Stimulated activated CD8-positive, alpha-beta memory T cell treated with anti-CD3 and anti-CD28 coated beads, Interleukin-15, amount 100 ng/mL, for 24 hours (primary cell): ENCODE measurements around the gene TULP3.

ENCODE experiments used
- DNase-seq: peaks from one replicate; pipeline ENCODE4 v3.0.0-alpha.2; 2020; ENCODE audit warnings: low read depth

Gene TULP3

DNA sequence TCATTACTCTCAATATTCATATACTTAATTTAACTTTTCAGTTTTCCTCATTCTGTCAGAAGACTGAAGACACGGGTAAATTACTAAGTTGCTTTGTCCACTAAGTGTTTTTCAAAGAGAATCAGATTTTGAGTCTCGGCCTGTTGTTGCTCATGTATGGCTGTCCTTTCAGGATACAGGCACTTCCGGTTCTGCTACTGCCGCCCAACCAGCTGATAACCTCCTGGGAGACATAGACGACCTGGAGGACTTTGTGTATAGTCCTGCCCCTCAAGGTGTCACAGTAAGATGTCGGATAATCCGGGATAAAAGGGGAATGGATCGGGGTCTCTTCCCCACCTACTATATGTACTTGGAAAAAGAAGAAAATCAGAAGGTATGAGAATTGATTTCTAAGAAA lies 40.2 kb downstream of the TULP3 start:
- no peak for DNase-seq

DNA sequence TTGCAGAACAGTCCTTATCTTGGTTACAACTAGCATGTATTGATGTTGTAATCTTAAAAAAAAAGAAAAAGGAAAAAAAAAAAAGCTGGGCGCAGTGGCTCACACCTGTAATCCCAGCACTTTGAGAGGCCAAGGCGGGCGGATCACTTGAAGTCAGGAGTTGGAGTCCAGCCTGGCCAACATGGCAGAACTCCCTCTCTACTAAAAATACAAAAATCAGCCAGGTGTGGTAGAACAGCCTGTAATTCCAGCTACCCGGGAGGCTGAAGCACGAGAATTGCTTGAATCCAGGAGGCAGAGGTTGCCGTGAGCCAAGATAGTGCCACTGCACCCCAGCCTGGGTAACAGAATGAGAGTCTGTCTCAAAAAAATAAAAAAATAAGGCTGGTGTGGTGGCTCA lies 42.9 kb downstream of the TULP3 start:
- DNase-seq: no peak

DNA sequence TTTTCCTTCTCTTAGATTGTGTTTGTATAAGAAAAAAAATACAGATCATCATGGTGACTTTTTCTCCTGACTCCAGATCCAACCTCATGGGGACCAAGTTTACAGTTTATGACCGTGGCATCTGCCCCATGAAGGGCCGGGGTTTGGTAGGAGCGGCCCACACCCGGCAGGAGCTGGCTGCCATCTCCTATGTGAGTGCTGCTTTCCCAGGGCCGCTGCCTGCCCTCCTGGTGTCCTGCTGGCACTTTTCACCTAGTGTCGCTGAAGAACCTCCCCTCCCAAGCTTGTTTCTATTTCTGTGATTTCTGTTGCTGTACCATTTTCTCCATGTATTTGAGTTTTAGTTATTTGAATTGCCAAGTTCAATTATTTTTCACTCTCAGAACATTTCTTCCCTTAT lies 43.7 kb downstream of the TULP3 start:
- DNase-seq: no peak

DNA sequence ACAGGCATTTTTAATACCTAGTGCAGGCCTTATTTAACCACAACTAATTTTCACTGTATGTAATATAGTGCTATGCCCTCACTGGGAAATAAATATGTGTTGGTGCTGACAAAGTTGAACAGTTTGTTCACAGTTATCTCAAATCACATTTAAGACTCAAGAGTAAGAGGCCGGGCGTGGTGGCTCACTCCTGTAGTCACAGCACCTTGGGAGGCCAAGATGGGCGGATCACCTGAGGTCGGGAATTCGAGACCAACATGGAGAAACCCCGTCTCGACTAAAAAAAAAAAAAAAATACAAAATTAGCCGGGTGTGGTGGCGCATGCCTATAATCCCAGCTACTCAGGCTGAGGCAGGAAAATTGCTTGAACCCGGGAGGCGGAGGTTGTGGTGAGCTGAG lies 45.6 kb downstream of the TULP3 start:
- DNase-seq: no peak

DNA sequence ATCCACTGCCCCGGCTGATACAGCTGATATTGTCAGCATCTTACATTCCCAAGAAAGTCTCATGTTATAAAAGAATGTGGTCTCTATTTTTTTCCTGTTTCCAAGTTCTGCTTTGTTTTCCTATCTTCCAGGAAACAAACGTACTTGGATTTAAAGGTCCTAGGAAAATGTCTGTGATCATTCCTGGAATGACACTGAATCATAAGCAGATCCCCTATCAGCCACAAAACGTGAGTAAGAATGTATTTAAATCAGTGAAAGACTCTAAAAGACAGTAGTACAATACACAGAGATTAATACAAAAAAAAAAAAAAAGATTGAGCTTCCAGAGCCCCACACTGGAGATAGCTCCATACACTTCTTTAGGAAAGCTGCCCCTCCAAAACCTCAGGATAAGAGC lies 46.8 kb downstream of the TULP3 start:
- DNase-seq: no peak

DNA sequence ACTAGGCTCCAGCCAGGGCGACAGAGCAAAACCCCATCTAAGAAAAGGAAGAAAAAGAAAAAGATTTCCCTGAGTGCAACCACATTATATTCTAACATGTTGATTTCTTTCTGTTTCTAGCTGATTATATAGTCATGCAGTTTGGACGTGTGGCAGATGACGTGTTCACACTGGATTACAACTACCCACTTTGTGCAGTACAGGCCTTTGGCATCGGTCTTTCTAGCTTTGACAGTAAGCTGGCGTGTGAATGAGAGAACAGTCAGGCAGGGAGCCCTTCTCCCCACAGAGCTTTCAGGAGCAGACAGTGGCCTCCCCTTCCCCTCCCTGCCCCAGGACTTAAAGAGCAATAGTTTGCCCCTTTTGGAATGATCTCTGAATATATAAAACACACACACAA lies 48.5 kb downstream of the TULP3 start:
- no peak for DNase-seq

DNA sequence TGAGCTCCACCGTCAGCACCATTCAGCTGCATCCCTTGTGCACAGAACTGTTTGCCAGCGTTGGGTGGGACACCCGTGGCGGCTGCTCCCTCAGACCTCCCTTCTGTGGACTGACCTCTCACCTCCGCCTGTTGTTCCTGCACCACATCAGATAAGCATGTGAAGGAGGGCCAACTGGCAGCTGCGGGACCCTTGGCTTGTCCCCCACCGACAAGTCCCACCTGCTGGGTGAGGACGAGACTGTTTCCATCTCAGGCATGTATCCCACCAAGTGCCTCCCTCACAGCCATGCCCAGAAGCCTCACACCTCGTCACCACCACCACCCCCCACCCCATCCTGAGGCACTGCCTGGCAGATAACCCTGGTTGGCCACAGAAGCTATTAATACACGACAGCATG lies 49.9 kb downstream of the TULP3 start:
- DNase-seq: no peak

DNA sequence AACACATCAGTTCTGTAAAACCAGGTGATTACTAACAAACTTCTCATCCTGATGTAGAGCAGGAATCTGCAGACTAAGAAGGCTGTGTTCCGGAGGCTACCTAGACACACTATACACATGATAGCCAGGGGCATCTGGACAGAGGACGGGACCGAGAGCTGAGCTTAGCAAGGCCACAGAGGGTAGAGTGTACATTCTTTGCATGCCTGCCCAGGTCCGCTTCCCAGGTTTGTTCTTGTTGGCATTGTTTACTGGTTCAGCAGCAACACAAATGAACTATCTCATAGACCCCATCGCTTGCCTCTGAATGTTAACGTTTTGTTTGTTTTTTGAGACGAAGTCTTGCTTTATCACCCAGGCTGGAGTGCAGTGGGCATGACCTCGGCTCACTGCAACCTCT lies 50.8 kb downstream of the TULP3 start:
- DNase-seq: no peak

DNA sequence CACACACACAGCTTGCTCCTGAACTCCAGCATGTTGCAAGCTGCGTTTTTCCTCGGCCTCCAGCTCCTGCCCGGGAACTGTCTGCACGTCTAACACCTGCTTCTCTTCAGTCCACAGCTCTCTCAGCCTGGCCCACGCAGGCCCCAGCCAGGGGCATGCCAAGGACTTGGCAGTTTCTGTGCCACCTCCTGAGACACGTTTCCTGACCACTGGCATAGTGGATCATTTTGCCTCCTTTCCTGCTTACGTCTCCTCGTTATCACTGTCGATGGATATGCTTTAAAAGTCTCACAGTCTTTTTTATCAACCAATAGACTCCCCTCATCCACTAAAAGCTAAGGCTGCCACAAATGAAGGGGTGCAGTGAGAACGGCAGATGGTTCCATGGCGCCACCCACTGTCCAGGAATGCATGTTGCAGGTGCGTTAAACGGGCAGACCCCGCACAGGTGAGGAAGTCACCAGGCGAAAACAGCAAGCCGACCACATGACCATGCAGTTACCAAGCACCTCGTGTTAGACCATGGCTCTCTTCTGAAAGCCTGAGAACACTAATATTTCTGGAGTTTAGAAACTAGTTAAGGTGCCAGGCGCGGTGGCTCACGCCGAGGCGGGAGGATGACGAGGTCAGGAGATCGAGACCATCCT lies 53.8 kb downstream of the TULP3 start:
- no peak for DNase-seq

DNA sequence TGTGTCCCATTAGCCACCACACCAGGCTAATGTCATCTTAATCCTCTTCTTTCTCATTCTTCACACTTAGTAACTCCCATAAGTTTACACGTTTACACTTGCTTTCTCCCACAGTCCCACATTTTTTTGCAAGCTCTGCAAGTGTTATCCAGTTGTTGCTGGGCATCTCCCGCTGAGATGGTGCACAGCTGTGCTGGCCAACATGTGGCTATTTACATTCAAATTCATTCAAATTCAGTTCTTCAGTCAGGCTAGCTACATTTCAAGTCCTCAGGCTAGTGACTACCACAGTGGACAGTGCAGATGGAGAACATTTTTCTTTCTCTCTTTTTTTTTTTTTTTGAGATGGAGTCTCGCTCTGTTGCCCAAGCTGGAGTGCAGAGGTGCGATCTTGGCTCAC lies 58.7 kb downstream of the TULP3 start:
- DNase-seq: no peak

DNA sequence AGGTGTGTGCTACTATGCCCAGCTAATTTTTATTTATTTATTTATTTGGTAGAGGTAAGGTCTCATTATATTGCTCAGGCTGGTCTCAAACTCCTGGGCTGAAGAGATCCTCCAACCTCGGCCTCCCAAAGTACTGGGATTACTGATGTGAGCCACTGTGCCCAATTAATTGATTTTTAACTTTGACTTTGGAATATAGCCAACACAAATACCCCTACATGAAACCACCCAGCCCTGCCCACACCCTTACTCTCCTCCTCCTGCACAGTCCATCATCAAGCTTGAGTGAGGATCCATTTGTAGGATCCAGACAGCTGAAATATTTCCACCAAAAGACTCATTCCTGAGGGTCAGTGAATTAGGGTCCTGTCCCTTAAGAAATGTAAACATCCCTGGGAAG lies 65.2 kb downstream of the TULP3 start:
- DNase-seq: no peak

DNA sequence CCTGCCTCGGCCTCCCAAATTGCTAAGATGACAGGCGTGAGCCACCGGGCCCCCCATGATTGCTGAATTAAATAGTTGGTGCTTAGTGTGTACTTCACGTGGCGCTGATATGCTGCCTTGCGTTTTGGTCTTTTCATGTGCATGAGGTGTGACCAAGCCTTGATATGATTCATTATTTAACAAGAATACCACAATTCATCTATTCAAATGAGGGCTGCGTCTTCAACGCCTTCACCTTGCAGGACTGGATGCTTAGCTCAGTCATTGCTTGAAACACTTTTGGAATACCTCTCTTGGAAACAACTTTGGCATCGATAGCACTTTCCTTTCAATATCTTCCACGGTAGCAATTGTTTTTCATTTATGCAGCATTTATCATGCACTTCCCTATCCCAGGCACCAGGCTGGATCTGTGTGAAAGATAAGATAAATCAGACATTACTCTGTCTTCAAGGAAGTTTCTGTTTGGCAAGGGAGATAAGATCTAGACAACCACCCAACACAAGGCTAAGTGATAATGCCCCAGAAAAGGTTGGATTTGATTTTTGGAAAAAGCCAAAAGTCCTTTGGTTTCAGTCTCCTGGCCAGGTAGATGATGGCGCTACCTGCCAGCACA lies 67.2 kb downstream of the TULP3 start:
- no peak for DNase-seq

DNA sequence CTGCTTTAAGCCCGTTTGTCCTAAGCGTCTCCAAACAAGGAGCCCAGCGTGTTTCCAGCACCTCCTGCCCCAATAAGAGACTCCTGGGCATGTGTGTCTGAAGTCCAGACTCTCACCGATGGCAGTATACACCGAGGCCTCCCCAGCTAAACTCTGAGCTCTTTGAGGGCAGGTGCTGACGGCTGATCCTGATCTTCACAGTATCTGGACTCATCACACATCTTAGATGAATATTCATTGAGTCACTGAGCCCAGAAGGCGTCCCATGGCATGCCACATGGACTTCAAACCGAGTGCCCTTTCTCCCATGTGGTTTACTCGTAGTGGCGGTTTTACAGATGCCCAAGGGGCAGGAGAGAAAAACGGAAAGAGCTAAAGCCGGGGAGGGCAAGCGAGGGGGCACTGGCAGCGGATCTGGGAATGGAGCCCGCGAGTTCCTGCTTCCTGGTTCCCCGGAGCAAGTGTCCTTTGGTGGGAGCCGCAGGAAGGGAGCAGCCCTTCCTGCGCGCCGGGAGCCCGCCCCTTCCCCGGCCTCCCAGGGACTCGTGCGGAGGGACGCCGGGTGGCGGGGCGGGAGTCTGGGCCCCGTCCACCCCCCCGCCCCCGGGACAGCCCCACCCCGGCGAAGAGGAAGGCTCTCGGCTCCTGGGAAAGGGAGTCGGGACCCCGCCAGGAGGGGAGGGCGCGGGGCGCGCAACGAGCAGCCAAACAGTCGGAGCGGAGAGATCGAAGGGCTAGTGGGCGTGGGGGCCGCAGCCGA lies 67.9 kb downstream of the TULP3 start:
- no peak for DNase-seq

DNA sequence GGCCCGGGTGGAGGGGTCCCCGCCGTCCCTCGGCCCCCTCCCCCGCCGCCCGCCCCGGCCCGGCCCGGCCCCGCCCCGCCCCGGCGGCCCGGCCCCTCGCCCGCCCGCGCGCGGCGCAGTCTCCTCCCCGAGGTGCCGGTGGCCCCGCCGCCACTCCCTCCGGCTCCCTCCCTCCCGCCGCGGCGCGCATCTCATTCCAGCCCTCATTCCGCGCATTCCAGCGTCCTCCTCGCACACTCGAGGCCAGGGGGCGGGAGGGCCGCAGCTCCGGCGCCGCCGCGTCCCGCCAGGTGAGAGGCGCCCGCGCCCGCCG lies 68.5 kb downstream of the TULP3 start, which contains the start of gene TEAD4:
TEAD4 (plus strand) TSS at position 206 of the 313 bp plus-strand sequence.
- DNase-seq: no peak

DNA sequence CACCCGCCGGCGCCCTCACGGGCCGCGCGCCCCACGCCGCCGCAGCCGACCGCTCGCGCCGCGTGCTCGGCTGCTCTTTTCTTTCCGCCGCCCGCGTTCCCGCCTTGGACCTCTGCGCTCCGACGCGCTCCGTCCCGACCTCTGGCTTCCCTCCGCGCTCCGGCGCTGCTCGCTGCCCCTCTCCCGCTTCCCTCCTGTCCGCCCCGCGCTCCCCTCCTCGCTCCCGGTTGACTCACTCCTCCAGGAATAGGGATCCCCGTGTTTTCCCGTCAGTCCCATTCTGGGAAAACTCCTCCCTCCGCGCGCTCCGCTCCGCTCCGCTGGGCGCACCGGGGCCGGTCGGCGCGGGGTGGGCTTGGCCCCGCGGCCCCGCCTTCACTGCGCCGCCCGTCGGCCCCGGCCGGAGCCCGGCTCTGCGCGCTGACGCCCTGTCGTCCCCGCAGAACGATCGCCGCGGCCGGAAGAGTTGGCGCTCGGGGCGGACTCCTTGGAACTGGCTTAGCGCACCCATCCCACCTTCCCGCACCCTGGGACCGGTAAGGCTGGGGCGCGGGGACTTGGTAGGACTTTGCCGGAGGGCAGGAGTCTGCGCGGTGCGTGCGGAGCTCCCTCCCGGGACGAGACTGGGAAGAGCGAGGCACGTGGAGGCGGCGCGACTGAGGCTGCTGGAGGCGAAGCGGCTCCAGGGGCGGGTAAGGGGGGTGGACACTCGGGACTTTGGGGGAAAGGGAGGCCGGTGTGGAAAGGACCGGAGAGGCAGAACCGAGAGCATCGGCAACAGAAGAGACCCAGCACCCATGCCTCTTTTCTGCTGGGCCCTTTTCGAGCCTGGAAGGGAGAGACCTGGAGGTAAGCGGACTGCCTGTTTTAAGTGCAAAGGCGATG lies 69.1 kb downstream of the TULP3 start:
- no peak for DNase-seq

DNA sequence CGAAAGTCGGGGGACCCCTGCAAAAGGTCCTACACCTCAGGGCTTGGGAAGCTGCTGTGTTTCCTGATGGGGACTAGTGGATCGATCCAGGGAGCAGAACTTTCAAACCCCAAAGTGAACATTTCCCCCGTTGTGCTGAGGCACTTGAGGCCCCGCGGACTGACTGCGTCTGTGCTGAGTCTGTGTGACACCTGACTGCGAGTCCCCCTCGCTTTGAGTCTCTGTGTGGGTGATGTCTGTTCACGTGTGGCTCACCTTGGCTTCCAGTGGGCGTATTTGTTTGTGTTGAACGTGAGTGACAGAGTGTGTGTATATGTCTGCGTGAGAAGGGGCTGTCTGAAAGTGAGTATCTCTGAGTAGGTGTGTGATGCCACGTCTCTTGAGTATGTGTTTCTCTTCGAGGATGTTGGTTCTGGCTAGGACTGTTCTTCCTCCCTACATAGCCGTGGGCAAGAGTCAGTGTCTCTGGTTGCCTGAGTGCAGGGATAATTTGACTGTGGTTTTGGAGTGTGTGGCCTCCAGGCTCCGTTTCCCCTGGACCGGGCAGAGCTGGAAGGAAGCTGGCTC lies 69.8 kb downstream of the TULP3 start:
- DNase-seq: no peak

DNA sequence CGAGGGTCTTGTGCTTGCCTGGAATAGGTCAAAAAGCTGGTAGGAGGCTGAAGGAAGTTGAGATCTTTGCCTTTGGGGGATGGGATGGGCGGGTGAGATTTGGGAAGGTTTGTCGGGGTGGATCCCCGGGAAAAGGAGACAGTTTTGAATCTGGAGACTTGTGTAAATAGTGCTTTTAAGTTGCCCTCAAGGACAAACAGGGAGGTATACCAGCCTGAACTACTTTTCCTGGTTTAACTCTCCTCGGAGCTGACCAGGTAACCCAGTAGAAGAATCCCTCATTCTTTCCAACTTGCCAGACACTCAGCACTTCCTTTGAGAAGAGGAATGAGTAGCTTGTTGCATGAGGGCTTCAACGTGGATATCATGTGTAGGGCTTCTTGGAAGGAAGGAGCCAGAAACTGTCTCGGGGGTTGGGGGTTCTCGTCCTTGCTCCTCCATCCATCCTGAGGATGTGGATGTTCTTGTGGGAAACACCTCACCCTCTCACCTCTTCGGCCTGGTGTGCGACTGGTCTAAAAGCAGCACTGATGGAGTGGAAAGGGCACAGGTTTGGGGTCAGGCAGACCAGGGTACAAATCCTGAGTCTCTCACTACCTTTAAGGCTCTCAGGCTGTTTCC lies 70.4 kb downstream of the TULP3 start:
- no peak for DNase-seq

DNA sequence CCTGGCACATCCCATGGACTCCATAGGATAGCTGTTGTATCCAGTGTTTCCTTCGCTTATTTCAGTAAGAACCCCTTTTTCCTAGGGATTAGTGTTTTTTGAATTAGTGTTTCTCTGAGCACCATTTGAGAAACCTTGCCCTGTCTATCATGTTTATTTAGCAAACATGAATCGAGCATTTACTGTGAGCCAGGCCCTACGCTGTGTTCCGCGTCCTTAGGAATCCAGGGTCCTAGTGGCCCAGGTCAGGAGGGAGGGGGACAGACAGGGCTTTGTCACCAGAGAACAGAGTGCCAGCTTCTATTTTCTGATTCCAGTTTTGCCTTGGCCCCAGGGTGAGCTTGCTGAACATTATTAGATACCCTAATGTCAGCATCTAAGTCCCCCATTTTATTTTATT lies 71.0 kb downstream of the TULP3 start:
- DNase-seq: no peak

DNA sequence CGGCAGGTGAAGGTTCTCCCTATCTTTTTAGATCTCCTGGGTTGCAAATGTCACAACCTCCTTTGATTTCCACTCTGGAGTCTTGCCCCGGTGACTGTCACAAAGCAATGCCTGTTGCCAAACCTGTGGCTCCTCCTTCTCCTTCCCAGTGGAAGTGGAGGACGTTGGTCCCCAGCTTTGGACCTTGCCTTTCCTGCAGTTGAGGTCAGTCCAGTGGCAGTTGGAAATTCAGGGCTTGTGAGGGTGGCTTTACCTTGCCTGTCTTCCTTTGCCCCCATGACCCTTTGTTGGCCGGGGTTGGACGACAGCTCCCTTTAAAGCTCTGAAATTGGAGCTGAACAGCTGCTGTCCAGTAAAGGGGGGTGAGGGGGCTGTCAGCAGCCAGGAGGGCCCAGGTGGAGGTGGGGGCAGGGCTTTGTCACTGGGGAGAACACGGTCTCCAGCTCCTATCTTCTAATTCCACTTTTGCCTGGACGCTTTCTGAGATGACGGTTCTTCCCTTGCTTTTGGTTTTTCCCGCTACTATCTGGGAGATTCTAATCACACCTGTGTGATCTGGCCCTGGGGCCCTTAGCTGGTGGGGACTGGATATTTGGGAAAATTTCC lies 72.6 kb downstream of the TULP3 start:
- DNase-seq: no peak

DNA sequence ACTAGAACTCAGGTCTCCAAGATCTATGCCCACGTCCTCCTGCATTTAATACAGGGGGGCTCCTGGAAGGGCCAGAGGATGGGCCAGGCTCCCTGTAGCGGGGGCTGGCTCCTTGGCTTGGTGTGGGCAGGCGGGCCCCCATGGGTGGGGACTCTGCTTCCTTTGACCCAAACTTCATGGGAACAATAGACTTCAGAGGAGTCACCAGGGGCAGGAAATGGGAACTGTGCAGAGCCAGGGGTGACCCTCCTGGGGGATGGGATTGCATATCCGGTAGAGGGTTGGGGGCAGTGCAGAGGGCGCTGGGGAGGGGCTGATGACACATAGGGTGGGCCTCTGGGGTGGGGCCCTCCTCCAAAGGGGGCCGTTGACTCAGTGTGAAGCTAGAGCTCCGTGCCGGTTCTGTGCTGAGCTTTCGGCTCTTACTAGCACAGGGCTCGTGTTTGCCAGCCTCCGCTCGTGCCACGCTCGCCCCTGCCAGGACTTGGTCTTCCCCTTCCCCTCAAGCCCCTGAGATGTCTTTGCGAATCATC lies 73.1 kb downstream of the TULP3 start:
- no peak for DNase-seq

DNA sequence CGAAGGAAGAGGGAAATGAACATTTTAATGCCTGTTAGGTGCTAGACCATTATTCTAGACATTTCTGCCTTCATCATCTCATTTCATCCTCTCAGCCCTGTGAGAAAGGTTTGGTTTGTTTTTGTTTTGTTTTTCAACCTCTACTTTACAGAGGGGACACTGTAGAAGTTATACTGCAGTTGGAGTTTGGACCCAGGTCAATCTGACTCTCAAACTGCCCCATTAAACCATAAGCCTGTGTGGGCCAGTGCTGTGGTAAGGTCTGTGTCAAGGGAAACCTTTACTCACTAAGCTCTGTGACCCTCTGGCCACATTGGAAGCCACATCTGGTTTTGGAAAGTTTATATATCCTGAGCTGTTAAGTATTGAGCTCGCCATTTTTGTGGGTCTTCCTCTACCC lies 77.0 kb downstream of the TULP3 start:
- DNase-seq: no peak
